HUDEP-2 (cell line): ENCODE data around the gene POMT1.
A peak's percentile ranks its signal among the peaks of the same experiment; 100 is the strongest.

Experiments
- DNase-seq, 76 experiments: peaks; one replicate each; lab custom pipeline; 2025; ENCODE audit not compliant: unreplicated experiment in 76 of 76; lab: John Stamatoyannopoulos, UW

The POMT1 gene

DNA sequence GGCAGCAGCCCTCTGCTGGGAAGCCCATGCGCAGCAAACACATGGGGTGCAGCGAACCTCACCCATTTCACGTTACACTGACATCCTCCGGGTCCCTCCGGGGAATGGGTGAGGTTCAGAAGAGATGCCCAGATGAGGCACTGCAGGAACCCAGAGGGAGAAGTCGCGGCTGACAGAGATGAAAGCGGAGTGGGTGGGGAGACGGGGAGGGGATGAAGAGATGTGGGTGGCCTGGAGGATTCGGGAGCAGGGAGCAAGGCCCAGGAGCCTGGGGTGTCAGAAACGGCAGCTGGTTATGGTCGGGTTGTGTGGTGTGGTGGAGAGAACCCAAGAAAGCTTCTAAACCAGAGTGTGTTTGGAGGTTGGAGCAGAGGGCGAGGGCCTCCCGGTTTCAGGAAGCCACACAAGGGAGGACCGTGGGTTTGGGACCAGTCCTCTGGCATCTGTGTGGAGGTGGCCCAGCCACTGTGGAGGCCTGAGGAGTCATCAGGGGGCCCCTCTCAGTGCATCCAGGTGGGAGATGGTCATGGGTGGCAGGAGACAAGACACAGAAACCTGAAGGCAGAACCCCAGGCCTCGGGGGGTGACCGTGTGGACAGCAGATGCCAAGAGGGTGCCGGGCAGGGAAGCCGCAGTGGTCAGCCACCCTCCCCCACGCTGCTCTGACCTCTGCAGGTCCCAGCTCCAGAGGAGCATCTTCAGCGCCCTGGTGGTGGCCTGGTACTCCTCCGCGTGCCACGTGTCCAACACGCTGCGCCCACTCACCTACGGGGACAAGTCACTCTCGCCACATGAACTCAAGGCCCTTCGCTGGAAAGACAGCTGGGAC, 19.8 kb downstream of the POMT1 start:
- DNase-seq, result no peak

DNA sequence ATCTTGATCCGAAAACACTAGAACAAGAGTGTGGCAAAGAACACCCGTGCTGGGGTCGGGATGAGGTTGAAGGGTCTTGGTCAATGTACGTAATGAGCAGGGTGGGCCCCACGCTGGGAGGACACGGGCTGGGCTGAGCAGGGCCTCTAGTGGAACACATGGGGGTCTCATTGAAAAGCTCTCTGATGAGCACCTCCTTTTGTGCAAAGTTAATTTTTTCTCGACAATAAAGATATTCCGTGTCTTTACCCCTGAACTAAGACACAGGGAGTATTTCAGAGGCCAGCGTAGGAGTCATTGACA, 20.3 kb downstream of the POMT1 start:
- DNase-seq, result no peak

DNA sequence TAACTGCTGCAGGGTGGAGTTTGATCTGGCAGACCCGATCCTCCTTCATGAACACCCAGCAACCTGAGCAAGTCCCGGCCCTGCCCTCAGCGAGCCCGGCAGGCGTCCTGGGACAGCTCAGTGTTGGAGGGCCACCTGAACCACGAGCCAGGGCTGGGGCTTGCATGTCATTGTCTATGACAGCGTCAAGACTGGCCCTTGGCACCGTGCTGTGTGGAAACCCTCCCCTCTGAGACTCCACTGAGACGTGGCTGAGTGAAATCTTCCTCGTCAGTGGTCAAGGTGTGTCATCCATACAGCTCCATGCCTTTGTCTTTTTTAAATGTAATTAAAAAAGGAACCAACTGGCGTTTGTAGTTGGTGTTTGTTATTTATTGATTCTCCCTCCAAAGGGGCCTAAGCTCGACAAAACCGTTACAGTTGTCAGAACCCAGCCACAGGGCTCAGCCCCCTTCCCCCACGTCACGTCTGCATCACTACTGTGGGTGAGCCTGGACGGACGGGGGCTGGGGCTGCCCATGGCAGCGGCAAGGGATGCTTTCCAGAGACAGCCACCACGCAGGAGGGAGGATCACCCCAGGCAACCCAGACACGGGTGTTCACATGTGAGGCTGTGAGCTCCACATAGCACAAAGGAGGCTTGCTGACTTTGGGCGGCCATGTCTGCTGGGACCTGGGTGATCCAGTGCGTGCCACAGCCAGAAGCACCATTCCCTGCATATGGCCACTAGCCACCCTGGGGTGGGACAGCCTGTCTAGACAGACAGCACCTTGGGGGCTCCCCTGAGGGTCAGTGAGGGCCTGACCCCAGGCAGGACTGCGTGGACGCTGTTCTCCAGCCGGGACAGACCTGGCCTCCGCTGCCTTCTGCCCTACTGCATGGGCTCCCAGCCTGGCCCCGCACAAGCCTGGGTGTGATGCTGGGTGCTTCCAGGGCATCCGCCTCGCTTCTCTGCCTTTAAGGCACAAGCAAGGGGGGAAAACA, 21.0 kb downstream of the POMT1 start:
- no peak for DNase-seq

DNA sequence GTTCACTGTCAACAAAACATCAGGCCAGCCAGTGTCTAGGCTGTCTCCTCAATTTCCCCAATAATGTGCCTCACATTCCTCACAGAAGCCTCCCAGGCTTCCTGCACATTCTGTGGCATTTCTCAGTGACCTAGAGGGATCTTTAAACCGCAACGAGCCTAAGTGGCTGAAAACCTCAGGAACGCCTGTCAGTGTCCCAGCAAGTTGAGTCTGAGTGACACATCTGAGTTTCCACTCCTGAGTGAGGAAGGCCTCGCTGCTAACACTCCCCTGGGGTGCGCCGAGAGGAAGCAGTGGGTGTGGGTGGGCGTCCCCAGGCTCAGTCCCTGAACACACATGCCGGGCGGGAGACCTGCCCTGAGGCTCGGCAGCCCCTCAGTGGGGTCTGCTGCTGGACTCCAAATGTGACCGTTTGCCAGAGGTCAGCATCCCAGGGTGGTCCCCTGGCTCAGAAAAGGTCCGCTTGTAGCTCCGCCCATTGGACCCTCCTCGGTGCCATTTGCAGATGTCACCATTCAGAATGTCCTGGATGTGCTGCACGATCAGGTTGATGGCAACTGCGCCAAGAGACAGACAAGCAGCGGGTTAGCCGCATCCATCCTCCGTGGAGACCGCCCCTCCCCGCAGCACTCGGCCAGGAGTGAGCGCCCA, 22.1 kb downstream of the POMT1 start:
- no peak for DNase-seq

DNA sequence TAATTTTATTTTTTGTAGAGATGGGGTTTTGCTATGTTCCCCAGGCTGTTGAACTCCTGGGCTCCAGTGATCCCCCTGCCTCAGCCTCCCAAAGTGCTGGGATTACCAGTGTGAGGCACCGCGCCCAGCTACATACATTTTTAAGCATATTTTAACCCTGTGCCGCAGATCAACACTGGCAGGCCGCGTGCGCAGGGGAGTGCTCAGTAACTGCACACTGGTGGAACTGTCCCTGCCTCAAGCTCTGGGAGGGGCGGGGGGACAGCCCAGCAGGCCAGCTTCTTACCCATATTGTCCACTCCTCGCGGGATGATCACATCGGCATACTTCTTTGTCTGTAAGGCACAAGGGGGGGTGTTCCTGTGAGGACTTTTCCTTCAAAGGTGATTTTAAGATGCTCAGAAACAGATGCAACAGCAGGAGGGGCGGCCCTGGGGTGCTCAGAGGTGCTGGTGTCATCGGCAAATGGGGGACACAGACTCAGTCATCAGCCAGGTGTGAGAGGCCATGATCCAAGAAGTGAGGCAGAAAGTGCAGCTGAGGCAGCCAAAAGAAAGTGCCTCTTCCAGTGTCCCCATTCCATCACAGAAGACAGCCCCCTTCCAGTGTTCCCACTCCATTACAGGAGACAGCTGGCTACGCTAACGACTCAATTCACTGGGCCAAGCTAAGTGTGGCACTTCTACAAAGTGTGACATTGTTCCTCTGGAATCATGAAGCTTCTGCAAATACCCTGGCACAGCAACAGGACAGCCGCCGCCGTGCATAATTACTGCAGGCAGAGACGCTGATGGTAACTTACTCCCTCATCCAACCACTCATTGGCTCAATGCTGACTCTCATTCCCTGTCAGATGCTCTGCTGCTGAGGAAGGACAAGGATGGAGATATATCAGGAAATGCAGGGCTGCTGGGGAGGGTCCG, 23.2 kb downstream of the POMT1 start:
- DNase-seq, result no peak

DNA sequence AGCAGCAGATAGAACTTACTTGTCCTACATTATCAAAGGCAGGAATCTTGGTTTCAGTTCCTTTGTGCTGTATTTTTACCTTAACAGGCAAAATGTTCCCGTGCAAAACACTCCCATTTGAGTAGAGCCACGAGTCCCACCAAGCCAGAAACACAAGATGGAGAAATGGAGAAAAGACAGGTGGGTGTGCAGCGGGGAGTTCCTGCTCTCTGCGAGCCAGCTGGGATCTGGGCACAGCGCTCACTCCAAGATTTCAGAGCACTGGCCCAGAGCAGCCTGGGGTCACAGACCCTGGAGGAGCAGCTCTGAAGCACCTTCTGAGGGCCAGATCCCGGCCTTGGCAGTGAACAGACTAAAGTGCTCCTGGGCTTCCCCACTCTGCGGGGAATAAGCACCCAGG, 25.5 kb downstream of the POMT1 start:
- DNase-seq, result no peak

DNA sequence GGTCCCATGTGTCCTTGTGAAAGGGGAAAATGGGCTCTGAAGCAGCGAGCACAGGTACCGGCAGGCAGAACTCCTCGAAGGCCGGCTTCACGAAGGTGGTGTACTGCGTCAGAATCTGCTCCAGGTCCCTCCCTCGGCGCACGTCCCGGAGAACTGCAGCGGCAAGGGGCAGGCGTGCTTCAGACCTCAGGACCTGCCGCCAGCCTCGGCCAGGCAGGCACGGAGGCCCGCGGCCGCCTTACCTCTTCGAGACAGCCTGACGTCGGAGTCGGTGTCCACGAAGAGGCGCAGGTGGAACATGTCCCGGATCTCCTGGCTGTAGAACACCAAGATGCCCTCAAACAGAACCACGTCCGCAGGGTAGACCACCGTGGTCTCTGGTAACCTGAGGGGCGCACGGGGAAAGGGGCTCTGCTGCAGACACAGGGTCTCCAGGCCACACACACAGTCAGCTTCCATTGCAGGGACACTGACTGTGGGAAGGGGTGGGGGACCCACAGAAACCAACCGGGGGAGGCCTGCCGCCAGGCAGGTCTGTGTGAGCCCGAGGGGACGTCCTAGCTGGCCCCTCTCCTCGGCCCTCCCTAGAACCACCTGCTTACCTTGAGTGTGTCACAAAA, 26.3 kb downstream of the POMT1 start:
- no peak for DNase-seq

DNA sequence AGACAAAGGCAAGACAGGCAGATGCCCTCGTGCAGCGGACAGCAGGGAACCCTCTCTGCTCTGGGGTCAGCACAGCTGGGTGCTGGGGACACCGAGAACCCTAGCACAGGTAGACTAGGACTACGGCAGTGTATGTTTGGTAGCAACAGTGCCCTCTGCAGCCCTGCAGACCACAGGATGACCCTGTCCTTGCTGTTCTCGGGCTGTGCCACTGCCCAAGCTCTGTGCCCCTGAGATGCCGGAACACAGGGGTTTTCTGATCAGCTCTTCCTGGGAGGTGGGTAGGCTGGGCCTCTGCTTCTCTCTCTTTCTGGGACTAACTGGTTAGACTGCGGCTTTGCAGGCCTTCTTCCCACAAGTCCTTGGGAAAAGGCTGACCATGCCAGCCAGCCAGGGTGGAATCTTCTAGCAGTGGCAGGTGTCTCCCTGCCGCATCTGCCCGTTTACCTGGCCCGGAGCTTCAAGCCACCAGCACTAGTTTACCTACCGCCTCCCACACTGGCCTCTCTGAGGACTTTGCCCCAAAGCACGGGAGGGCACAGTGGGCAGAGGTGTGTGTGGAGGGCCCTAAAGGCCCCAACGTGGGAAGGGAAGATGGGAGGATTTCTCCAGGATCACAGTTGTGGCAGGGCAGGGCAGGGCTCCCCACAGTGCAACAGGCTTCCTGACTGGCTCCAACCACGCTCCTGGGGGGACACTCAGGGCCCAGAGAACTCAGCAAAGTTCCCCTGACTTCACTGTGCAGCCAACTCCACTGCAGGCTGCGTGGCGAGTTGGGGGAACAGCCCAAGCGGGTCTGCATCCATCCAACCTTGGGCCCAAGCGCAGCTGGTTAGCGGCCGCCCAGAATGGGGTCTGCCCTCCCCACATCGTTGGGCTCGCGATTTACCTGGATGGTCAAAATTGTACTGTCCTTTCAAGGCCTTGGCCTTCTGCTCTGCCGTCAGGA, 27.2 kb downstream of the POMT1 start:
- no peak for DNase-seq

DNA sequence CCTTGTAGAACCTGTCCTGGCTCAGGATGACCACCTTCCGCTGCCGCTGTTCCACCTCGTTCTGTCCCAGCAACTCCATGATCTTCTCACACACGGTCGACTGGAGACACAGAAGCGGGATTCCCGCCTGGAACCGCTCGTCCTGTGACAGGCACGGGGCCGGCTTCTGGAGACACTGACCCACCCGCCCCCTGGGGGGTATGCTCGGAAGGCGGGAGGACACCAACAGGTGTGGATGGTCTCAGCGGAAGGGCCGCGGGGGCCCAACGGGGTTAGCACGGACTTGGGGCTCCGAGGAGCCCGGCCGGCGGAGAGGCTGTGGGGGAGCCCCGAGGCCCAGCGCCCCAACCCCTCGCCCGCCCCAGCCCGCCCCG, 27.8 kb downstream of the POMT1 start:
- peak in 13 of 76 experiments; percentile 4 to 23 (median 10) for DNase-seq

DNA sequence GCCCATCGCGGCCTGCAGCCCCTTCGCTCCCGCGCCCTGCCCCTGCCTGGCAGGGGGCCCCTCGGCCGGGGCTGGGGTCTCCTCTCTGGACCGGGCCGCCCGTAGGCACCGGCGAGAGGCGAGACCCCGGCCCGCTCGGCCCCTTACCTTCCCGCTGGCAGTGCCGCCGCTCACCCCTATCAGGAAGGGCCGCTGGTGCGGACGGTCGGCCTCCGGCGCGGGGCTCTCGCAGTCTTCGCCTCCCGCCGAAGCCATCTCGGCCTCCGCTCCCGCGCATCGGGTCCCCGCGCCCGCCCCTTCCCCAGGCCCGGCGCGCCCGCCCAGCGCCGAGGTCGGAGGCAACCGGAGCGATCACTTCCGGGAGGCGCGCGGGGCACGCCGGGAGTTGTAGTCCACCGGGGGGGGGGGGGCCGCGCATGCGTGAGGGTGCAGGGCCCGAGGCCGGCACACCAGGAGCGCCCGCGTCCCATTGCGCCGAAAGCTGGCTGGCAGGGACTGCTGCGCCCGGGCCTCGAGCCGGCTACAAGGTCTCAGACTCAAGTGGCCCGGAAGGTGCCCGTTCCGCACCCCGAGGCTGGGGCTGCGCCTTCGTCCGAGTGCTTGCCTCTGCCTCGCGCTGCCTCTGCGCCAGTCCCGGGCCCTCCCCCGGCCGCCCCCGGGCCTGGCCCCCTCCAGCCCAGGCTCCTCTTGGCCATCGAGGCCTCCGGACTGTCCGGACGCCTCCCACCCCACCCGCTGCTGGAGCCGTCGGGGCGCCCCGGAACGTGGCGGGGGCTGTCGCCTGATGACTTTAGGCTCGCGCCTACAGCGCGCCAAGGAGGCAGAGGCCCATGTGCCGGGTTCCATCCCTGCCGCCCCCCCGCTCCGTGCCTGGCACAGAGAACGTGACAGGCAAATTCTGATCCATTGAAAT, 28.5 kb downstream of the POMT1 start, which contains the start of gene UCK1:
Gene UCK1 (minus strand): TSS at position 344 of the 913 bp plus-strand sequence. CDS start 89 bp downstream, at position 255.
- peak in 65 of 76 experiments; percentile 1 to 75 (median 53) for DNase-seq

DNA sequence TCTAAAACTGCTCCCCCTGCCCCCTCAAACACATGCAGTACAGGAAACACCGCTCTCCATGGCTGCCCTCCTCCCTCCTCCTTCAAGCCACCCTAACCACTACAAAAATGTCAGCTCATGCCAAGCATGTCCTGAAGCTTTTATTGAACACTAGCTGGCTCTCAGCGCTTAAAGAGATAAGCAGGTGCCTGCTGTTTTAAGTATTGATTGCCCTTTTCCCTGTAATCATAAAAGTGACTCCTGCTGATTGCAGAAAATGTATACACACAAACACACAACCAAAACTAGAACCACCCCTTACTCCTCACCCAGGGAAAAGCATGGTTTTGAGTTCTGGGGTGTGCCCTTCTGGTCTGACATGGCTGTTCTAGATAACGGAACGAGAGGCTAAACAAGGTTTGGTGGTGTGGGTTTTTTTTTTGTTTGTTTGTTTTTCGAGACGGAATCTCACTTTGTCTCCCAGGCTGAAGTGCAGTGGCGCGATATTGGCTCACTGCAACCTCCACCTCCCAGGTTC, 32.1 kb downstream of the POMT1 start:
- peak in 67 of 76 experiments; percentile 5 to 86 (median 51) for DNase-seq

DNA sequence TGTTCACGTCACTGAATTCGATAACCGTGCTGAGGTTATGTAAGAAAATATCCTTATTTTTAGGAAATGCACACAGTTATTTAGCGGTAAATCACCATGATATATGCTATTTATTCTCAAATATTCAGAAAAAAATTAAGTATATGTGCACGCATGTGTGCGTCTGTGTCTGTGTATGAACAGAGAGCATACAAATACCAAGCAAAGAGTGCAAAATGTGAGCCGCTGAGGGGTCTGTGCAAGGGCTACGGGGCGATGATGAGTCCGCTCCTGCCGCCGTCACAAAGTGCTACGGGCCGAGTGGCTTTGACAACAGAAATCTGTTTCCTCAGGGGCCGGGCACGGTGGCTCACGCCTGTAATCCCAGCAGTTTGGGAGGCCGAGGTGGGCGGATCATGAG, 35.2 kb downstream of the POMT1 start:
- DNase-seq, result no peak

DNA sequence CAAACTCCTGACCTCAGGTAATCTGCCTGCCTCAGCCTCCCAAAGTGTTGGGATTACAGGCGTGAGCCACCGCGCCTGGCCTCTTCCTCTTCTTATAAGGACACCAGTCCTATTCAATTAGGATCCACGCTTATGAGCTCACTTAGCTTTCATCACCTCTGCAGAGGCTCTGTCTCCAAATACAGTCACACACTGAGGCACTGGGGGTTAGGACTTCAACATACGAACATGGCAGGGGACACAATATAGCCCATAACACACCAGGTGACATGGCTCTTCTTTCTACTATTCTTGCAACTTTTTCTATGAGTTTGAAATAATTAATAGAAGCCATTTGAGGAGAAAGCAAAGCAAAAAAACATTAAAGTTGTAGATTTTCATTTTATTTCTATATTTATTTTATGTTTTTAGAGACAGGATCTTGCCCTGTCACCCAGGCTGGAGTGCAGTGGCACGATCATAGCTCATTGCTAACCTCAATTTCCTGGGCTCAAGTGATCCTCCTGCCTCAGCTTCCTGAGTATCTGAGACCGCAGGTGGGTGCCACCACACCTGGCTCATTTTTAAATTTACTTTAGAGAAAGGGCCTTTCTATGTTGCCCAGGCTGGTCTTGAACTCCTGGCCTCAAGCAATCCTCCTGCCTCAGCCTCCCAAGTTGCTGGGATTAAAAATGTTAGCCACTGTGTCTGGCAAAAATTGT, 36.7 kb downstream of the POMT1 start:
- DNase-seq, result no peak

DNA sequence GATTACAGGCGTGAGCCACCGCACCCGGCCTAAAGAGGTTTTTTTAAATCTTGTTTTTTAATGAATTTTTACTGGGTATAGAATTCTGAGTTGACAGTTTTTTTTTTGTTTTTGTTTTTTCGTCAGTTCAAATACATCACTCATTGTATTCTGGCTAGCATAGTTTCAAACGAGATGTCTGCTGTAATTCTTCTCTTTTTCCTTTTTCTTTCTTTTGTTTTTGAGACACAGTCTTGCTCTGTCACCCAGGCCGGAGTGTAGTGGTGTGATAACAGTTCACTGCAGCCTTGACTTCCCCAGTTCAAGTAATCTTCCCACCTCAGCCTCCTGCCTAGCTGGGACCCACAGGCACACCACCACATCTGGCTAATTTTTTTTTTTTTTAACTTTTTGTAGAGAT, 40.4 kb downstream of the POMT1 start:
- no peak for DNase-seq

DNA sequence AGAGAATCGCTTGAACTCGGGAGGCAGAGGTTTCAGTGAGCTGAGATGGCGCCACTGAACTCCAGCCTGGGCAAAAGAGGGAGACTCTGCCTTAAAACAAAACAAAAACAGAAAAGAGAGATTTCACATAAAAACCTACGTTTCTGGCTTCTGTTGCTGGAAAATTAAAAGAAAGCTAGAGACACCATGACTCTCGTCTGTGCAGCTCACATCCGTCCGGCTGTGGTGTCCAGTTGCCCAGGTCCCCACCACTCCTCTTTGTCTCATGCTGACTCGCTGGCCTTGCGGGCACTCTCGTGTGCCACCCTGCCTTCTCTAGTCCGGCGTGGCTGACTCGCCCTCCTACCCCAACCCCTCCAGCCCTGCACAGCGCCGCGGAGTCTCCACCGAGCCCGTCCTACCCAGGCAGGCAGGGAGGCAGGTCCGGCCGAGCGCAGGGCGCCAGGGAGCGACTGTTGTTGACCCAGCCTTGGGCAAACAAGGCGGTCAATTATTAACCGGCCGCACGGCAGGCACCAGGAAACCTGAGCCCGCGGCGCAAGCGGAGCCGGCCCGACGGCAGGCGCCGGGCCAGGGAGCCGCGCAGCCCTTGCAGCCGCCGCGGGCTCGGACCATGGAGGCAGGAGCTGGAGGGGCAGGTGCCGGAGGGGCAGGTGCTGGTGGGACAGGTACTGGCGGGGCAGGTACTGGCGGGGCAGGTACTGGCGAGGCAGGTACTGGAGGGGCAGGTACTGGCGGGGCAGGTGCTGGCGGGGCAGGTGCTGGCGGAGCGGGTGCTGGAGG, 42.5 kb downstream of the POMT1 start, which contains the start of gene PRRT1B:
Gene PRRT1B (plus strand): TSS at position 521 of the 783 bp plus-strand sequence. CDS start 93 bp downstream, at position 614.
- no peak for DNase-seq
